CD4-positive, alpha-beta T cell treated with Interleukin-6 at 100 ng/mL for 8 hours (primary cell): ENCODE results near the gene SH3GL2.
"Not testable (repeated sequence)": the region's sequence is repeated elsewhere in the genome, so short reads cannot be mapped to it uniquely, and the experiment has no call there.

Experiments used
- DNase-seq: peaks from one replicate; pipeline ENCODE4 v3.0.0-alpha.2; 2020; ENCODE audit warnings: mixed read lengths, low spot score

The SH3GL2 gene

GRCh38 chr9:17751486-17751885 lies 172.6 kb downstream of the SH3GL2 start:
- DNase-seq, result no peak

- DNase-seq, result no peak
Observed at GRCh38 chr9:17752021-17752420, 173.2 kb downstream of the SH3GL2 start.

- DNase-seq, result no peak
Observed at GRCh38 chr9:17757816-17758215, 178.9 kb downstream of the SH3GL2 start.

- DNase-seq, result no peak
Observed at GRCh38 chr9:17760250-17760649, 181.4 kb downstream of the SH3GL2 start.

- no peak for DNase-seq
Observed at GRCh38 chr9:17761984-17762676, 183.3 kb downstream of the SH3GL2 start.

GRCh38 chr9:17764306-17764705 lies 185.4 kb downstream of the SH3GL2 start:
- no peak for DNase-seq

- DNase-seq, result not testable (repeated sequence)
Observed at GRCh38 chr9:17765131-17765530, 186.3 kb downstream of the SH3GL2 start.

- no peak for DNase-seq
Observed at GRCh38 chr9:17772223-17772622, 193.4 kb downstream of the SH3GL2 start.

GRCh38 chr9:17775656-17776055 lies 196.8 kb downstream of the SH3GL2 start:
- DNase-seq, result no peak

- no peak for DNase-seq
Observed at GRCh38 chr9:17776735-17777134, 197.9 kb downstream of the SH3GL2 start.

- no peak for DNase-seq
Observed at GRCh38 chr9:17777465-17777864, 198.6 kb downstream of the SH3GL2 start.

GRCh38 chr9:17782430-17783149 lies 203.7 kb downstream of the SH3GL2 start:
- DNase-seq, result no peak

- DNase-seq, result no peak
Observed at GRCh38 chr9:17783227-17783626, 204.4 kb downstream of the SH3GL2 start.

- DNase-seq, result no peak
Observed at GRCh38 chr9:17789316-17789715, 210.4 kb downstream of the SH3GL2 start.

- DNase-seq, result no peak
Observed at GRCh38 chr9:17793713-17794622, 215.1 kb downstream of the SH3GL2 start.

GRCh38 chr9:17795744-17796143 lies 216.9 kb downstream of the SH3GL2 start:
- no peak for DNase-seq

- DNase-seq, result no peak
Observed at GRCh38 chr9:17799369-17799768, 220.5 kb downstream of the SH3GL2 start.

- no peak for DNase-seq
Observed at GRCh38 chr9:17800418-17800817, 221.6 kb downstream of the SH3GL2 start.

GRCh38 chr9:17802249-17802857 lies 223.5 kb downstream of the SH3GL2 start:
- DNase-seq, result no peak

GRCh38 chr9:17807613-17808282 lies 228.9 kb downstream of the SH3GL2 start:
- DNase-seq, result no peak

GRCh38 chr9:17810317-17810716 lies 231.5 kb downstream of the SH3GL2 start:
- DNase-seq, result no peak
